Activated CD8-positive, alpha-beta memory T cell treated with anti-CD3 and anti-CD28 coated beads for 36 hours (primary cell): Measurements from ENCODE around the gene KLRD1. TPM values are rescaled to one million over a fixed set of nuclear protein-coding genes. Genes with fewer than 3 reads are reported as not detected.

ENCODE experiments used
- CTCF ChIA-PET: fragments of 350-600 bp; sonication (Branson Sonifier 250); formaldehyde crosslinking; loops from one replicate; lab custom pipeline; 2021; ENCODE audit warnings: antibody characterized with exemption; lab: Charles Lee
- POLR2A ChIA-PET: fragments of 350-600 bp; sonication (Branson Sonifier 250); formaldehyde crosslinking; loops from one replicate; lab custom pipeline; 2021; ENCODE audit warnings: antibody characterized with exemption; lab: Charles Lee
- total RNA-seq, 2 experiments: library from RNA; stranded (reverse); gene quantifications; one replicate each; pipeline ENCODE4 v1.2.3, GENCODE V29; 2021

KLRD1 gene, protein sequence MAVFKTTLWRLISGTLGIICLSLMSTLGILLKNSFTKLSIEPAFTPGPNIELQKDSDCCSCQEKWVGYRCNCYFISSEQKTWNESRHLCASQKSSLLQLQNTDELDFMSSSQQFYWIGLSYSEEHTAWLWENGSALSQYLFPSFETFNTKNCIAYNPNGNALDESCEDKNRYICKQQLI
- 10 to 100 TPM; 68.3 to 79.1 TPM for total RNA-seq

DNA sequence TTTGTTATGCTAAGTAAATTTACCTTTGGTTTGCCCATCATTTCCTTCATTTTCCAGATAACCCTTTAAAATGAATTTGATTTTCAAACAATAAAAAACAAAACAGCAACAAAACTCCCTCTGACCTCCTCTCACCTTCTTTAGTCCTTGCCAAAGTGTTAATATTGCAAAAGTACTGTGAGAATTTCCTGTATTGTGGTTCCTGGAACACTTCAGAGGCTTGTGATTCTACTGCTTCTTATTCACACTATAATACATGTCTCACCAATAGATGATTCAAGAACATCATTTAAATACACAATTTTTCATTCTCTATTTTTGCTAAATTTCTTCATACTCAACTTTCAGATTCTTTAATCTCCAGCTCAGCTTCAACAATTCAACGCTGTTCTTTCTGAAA, at the start of gene KLRD1:
Gene KLRD1 (plus strand): TSS at position 241 of the 400 bp plus-strand sequence. CDS start 208 bp downstream, outside the sequence.
- ChIA-PET POLR2A (interaction anchor here (0.6 to 1.5 kb wide), 3 partner anchors 85 to 94 kb away, joined by 3 to 6 read pairs (median 5); no protein-coding TSS in a partner anchor), CTCF (no interaction called here)

DNA sequence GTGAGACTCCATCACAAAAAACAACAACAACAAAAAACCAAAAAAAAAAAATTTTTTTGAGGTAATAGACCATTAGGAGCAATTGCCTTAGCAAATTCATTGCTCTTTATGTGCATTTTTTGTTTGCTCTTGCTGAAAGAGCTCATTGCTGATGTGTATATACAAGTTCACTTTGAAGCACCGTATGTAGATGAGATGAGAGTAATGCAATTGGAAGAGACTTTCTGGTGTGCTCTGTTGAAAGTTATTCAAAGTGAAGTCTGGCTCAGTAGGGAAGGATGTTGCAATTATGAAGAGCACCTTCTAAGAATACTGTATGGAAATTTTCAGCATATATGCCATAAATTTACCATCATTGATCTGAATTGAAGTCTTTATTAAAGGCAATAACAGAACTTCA, 46.7 kb upstream of the KLRD1 start:
- CTCF ChIA-PET = interaction anchor here (1.3 kb wide), 1 partner anchor 9 kb away, joined by 4 read pairs; no protein-coding TSS in a partner anchor
- POLR2A ChIA-PET = no interaction called here

DNA sequence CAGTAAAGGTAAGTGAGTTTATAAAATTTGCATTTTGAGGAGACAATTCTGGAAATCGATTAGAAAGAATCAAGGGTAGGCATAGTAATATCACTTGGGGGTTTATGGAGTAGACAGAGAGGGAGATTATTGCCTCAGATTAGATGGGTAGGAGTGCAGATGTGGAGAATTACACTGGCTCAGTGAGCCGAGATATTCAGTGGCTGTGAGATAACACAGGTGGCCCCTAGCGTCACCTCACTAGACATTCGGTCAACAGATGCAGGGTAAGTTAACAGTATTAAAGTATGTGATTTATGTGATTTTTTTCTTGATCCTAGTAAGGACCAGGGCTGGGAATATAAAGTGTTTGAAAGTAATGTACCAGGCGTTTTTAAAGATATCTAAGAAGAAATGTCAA, 39.6 kb upstream of the KLRD1 start:
- ChIA-PET CTCF (no interaction called here), POLR2A (no interaction called here)

DNA sequence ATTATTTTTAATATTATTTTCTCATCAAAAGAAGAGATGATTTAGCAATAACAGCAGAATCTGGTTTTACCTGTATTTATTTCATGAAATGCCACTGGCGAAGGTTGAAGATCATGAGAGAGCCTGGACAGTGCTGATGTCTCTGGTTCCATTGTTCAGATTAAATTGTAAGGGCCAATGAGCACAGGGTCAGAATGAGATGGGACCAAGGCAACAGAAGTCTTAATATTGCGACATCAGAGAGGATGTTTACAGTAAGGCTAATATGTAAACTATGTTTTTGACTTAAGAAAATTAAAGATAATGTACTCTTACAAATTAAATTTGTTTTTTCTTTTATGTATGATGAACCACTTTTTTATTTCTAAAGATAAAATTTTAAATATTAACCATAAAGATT, 35.2 kb upstream of the KLRD1 start:
- CTCF ChIA-PET = no interaction called here
- POLR2A ChIA-PET = no interaction called here

DNA sequence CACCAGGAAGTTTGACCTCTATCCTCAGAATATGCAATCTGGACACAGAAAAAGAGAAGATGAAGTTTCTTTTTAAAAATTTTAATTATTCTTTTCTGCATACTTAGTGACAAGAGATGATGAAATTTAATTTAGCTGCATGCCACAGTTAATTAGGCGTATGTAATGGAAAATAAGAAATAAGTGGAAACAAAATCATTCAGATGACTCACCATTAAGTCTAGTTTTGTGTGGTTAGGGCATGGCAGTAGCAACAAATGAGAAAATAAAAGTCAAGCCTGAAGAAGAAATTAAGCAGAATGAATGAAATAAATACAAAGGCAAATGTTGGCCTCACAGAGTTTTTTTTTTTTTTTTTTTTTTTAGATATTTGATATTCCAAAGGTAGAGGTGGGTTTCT, 30.9 kb upstream of the KLRD1 start:
- POLR2A ChIA-PET = no interaction called here
- CTCF ChIA-PET = no interaction called here

DNA sequence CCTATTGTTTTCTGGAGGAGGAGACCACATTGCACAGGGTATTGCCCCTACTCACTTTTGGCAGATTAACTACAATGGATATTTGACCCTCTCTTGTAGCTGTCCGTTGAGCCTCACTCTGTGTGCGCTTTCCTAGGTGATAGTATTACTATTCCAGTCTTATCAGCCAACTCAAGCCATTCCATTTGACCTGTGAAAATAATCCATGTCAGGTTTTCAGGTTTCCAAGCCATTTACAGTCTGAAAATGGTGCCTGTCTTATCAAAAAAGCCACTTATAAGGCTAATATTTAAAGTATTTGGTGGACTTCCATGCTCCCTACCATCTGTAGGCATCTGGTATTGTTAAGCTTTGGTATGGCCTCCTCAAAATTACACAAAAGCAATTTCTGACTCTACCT, 29.6 kb upstream of the KLRD1 start:
- POLR2A ChIA-PET = no interaction called here
- CTCF ChIA-PET = no interaction called here

DNA sequence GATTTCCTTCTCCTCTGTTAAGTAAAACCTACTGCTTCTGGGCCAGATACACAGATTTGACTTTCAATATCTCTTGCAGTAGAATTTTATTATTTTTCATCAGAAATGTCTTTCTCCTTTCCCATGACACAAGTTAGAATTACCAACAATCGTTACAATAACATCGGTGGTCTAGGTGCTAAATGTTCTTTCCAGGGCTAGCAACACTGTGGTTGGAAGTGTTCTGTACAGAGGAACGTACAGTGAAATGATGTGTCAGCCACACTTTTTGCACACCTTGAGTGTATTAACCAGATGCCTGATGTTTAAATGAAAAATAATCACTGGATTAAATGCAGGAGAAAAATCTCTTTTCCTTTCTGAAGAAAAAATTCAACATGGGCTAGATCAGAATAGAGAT, 27.7 kb upstream of the KLRD1 start:
- POLR2A ChIA-PET = no interaction called here
- CTCF ChIA-PET = interaction anchor here (0.5 kb wide), 1 partner anchor 91 kb away, joined by 3 read pairs; no protein-coding TSS in a partner anchor

DNA sequence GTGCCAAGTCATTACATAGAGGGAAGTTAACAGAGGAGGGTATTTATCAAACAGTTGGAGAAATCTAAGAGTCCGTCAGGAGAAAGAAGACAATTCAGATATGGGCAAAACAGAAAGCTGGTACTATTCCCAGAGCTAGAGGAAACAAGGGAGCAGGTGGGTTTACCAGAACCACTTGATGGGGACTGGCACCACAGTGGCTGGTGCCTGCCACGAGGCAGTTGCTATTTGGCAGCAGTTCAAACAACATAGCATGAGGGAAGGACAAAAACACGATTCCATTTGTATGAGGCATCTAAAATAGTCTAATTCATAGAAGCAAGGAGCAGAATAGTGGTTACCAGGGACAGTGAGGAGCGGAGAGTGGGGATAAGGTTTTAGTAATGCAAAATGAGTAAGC, 24.6 kb upstream of the KLRD1 start:
- CTCF ChIA-PET = no interaction called here
- POLR2A ChIA-PET = no interaction called here

DNA sequence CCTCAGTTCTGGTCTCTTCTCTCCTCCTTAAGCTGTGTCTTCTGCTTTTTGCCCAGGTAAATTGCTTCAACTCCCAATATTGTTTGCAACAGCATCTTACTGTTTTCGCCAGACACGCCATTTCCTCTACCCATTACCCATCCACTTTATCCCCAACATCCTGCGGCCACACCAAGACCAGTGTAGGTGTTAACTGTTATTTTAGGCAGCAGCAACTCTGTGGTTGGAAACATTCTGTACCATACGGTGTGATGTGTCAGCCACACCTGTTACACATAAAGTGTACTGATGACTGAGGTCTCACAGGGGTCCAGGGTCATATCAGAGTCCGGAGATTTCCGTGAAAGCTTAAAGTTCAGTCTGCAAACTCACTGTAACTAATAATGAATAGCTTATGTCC, 21.8 kb upstream of the KLRD1 start:
- CTCF ChIA-PET = interaction anchor here (1.3 to 1.4 kb wide), 2 partner anchors 15 to 19 kb away, joined by 3 to 5 read pairs; no protein-coding TSS in a partner anchor

DNA sequence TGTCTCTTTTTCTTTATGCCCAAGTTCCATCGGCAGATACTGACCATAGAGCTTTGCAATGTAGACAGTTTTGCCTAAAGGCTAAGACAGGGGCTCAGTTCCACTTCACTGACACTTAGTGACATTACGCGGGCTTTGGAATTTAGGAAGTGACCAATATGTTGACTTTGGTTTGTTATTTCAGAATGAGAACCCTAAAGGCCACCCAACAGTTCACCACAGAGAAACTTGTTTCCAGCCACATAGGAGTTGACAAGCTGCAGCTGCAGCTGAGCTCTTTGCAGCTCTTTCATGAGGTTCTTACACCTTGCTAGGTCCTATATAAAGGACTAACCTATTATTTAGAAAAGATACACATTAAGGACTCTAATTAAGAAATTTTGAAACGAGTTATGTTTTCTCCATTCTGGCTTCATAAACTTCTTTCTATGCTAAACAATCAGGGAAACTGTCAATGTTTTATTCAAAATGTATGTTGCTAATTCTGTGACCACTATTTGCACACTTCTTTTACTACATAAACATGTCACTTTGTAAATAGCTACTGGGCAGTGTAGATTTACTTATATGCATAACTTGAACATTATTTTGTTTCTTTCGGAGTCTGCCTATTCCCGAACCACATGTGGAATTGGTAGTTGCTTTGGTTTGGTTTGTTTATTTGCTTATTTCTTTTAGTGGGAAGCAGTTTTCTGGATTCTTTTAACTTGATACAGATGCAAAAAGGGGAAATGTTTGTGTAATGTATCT, 18.5 kb upstream of the KLRD1 start:
- ChIA-PET CTCF (no interaction called here), POLR2A (no interaction called here)

More for the DNA sequence above, 21.8 kb upstream of the KLRD1 start:
- POLR2A ChIA-PET = interaction anchor here (0.6 to 1.1 kb wide), 2 partner anchors 19 to 268 kb away, joined by 4 read pairs; no protein-coding TSS in a partner anchor

DNA sequence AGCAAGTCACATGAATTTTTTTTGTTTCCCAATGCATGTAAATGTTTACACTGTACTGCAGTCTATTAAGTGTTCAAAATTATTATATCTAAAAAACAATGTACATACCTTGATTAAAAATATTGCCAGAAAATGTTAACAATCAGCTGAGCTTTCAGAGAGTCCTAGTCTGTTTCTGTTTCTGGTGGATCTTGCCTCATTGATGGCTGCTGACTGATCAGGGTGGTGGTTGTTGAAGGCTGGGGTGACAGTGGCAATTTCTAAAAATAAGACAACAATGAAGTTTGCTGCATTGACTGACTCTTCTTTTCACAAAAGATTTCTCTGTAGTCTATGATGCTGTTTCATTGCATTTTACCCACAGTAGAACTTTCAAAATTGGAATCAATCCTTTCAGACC, 16.6 kb upstream of the KLRD1 start:
- CTCF ChIA-PET = interaction anchor here (0.6 kb wide), 2 partner anchors 36 to 106 kb away, joined by 3 read pairs; no protein-coding TSS in a partner anchor
- POLR2A ChIA-PET = no interaction called here

DNA sequence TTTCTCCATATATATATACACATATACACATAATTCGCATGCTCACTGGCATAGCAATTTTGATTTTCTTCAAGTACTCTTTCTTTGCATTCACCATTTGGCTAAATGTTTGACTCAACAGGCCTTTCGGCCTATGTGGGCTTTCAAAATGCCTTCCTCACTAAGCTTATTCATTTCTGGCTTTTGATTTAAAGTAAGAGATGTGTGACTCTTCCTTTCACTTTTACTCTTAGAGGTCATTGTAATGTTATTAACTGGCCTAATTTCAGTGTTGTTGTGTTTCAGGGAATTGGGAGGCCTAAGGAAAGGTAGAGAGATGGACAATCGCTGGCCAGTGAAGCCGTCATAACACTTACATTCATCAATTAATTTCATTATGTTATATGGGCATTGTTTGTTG, 14.5 kb upstream of the KLRD1 start:
- POLR2A ChIA-PET = interaction anchor here (0.7 kb wide), 1 partner anchor 89 kb away, joined by 5 read pairs; no protein-coding TSS in a partner anchor
- CTCF ChIA-PET = interaction anchor here (0.8 kb wide), 1 partner anchor 12 kb away, joined by 3 read pairs; no protein-coding TSS in a partner anchor

DNA sequence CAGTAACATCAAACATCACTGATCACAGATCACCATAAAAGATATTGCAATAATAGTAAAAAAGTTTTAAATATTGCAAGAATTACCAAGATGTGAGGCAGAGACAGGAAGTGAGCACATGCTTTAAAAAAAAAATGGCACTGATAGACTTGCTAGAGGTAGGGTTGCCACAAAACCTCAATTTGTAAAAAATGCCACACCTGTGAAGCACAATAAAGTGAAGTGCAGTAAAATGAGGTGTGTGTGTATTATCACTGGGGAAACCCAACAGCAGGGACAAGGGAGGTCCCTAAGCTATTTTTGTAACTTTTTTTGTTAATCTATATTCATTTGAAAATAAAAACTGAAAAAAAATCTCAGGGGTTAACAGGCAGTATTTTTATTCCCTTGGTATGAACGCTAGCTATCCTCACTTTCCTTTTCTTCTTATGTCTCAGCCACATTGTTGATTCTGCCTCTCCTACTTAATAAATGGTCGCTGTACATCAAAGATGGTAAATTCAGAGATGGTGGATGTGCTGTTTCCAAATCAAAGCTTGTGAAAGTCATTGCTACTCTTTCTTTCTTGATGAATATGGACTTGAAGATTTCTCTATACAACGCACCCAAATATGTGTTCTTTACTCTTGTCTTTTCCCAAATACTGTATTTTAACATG, 14.0 kb upstream of the KLRD1 start:
- ChIA-PET POLR2A (no interaction called here), CTCF (no interaction called here)

DNA sequence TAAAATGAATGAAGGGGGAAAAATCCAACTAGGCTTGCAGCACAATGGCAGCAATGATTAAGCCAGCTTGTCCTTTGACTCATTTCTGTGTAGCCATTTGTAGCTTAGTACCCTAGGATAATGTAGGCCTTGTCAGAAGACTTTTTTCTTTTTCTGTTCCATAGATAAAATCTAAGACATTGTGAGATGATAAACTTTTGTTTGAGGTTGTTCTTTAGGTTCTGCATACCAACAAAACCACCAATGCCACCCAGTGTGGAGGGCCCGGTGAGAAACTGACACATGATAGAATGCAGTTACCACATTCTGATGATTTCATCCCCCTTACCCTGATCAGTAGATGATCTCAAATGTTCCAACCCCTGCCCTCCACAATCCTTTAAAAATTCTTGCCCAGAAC, 6.6 kb upstream of the KLRD1 start:
- CTCF ChIA-PET = interaction anchor here (1.0 kb wide), 3 partner anchors 16 to 65 kb away, joined by 3 to 4 read pairs (median 3); no protein-coding TSS in a partner anchor
- POLR2A ChIA-PET = interaction anchor here (0.9 kb wide), 1 partner anchor 51 kb away, joined by 3 read pairs; no protein-coding TSS in a partner anchor

DNA sequence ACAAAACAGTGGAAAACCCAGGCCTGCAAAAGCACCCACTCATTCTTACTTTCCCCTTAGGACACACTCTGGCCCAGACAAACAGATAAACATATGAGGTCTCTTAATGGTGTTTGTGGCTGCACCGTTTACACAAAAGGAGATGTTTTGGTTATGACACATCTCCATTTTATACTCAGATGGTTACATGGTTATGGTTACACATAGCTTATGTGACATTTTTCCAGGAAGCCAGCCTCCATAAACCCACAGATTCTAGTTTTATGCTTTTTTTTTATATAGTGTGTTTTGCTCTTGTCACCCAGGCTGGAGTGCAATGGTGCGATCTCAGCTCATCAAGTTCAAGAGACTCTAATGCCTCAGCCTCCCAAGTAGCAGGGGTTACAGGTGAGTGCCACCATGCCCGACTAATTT, 3.5 kb upstream of the KLRD1 start:
- ChIA-PET POLR2A (interaction anchor here (0.6 to 2.2 kb wide), 4 partner anchors 15 to 97 kb away, joined by 3 to 7 read pairs (median 4); no protein-coding TSS in a partner anchor), CTCF (interaction anchor here (0.7 to 2.1 kb wide), 6 partner anchors 18 to 64 kb away, joined by 3 to 5 read pairs (median 4); no protein-coding TSS in a partner anchor)

DNA sequence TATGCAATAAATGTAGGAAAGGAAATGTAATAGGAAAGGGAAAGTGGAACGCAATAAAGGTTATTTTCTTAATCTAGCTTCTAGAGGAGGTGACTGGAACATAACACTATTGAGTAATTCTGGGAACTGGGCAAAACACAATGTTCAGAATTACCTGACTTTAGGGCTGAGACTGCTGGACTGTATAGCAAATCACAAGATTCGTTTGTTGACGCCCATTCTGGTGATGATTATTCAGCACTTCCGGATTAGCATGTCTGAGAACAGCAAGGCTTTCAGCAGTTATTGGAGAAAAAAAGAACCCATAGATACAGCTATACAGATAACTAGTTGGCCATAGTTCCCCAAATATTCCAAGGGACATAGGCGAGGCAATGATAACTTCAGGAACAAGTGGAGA, 2.3 kb upstream of the KLRD1 start:
- ChIA-PET CTCF (interaction anchor here (1.3 to 1.7 kb wide), 2 partner anchors 13 to 20 kb away, joined by 3 to 5 read pairs; no protein-coding TSS in a partner anchor), POLR2A (interaction anchor here (0.7 to 2.2 kb wide), 9 partner anchors 14 to 252 kb away, joined by 3 to 7 read pairs (median 3); no protein-coding TSS in a partner anchor)

DNA sequence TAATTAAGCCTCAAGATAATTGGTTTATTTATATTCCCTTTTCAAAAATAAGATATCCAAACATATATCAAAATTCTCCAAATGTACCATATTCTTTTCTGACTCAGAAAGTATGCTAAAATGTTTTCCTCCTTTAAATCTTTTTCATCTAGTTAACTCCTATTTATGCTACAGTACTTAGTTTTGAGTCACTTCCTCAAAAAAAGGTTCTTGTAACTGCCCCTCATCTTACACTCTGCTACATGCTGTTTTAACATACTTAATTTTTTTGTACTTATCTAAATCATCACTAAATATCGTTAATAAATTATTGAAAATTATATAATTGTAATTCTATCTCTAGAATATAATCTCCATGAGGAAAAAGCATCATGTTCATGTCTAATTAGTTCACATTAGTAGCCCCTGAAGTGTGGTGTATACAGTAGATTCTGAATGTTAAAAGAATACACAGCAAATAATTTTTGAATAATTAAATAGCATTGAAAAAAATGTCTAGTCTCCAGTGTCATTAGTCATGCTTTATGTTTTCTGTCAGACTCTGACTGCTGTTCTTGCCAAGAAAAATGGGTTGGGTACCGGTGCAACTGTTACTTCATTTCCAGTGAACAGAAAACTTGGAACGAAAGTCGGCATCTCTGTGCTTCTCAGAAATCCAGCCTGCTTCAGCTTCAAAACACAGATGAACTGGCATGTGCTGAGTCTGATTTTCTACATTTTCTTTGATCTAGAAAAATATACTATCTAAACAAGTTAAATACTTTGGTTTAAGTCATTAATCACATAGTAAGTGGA, 3.5 kb downstream of the KLRD1 start:
- ChIA-PET CTCF (interaction anchor here (1.3 kb wide), 1 partner anchor 12 kb away, joined by 3 read pairs; no protein-coding TSS in a partner anchor), POLR2A (interaction anchor here (0.6 to 1.4 kb wide), 3 partner anchors 67 to 242 kb away, joined by 4 to 7 read pairs (median 4); no protein-coding TSS in a partner anchor)

DNA sequence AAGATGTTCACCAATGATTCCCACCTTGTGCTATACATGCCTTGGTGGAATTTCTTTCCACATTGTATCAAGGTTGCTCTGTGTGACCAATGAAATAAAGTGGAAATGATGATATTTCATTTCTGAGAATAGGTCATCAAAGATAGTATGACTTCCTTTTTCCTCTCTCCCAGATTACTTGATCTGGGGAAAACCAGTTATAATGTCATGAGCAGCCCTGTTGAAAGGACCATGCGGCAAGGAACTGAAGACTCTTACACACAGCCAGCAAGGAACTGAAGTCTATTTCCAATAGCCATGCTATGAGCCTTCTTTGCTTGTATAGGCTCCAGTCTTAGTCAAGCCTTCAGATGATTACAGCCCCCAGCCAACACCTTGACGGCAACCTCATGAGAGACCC, 11.7 kb downstream of the KLRD1 start:
- ChIA-PET POLR2A (interaction anchor here (0.7 to 1.0 kb wide), 3 partner anchors 14 to 47 kb away, joined by 3 to 5 read pairs (median 3); no protein-coding TSS in a partner anchor), CTCF (interaction anchor here (0.7 to 1.0 kb wide), 2 partner anchors 84 to 316 kb away, joined by 4 to 7 read pairs; no protein-coding TSS in a partner anchor)
